Ascending aorta (tissue), 2 donors: ENCODE results near the gene LRRC47. TPM values are rescaled to one million over a fixed set of nuclear protein-coding genes. Genes with fewer than 3 reads are reported as not detected.

Experiments used
- DNase-seq, 2 donors: peaks; one replicate each; pipeline ENCODE4 v3.0.0-alpha.2; 2019; ENCODE audit warnings: low spot score in 2 of 2
- H3K27ac ChIP-seq, 2 donors: fragments of 200-600 bp; sonication (generic); one replicate each; pipeline ENCODE4 v1.5.1; 2016 to 2017; ENCODE audit warnings: mild to moderate bottlenecking in 1 of 2
- H3K27me3 ChIP-seq: fragments of 200-600 bp; sonication (generic); one replicate; pipeline ENCODE4 v1.5.1; 2017
- H3K36me3 ChIP-seq, 2 donors: fragments of 200-600 bp; sonication (generic); one replicate each; pipeline ENCODE4 v1.5.1; 2016
- H3K4me1 ChIP-seq, 2 donors: fragments of 200-600 bp; sonication (generic); one replicate each; pipeline ENCODE4 v1.5.1; 2016 to 2017; ENCODE audit warnings: mild to moderate bottlenecking in 1 of 2
- H3K4me3 ChIP-seq, 2 donors: fragments of 200-600 bp; sonication (generic); one replicate each; pipeline ENCODE4 v1.5.1; 2016 to 2017; ENCODE audit warnings: mild to moderate bottlenecking in 1 of 2
- H3K9me3 ChIP-seq, 2 donors: fragments of 200-600 bp; sonication (generic); one replicate each; pipeline ENCODE4 v1.5.1; 2016
- CTCF ChIP-seq, 3 experiments: fragments of 200-600 bp in 2 of 3; fragments of 450-650 bp in 1 of 3; sonication (generic) in 2 of 3; IDR thresholded peaks; one replicate each; pipeline ENCODE4 v1.5.1; 2016 to 2019; ENCODE audit warnings: antibody characterized with exemption in 3 of 3, mild to moderate bottlenecking in 1 of 3, moderate library complexity in 1 of 3
- intact Hi-C: fragments of 100-400 bp; cut with DNase I; formaldehyde crosslinking; loops from one replicate; pipeline ENCODE4 v1.15.1; 2023
- total RNA-seq: library from RNA; depleted of rRNA; stranded (reverse); fragments of >200 nt; gene quantifications from one replicate; pipeline ENCODE4 v1.1.0, GENCODE V29; 2016

The LRRC47 gene
- total RNA-seq, 1 donor from 2014 or later = 41.5 TPM

GRCh38 chr1:3790952-3791351 lies 5.3 kb downstream of the LRRC47 start:
- H3K27ac ChIP-seq = no peak overlapping the region
- H3K36me3 ChIP-seq = peaks cover 18 to 33% of the 10 kb centered on the region in 2 donors
- no peak overlapping the region for H3K4me3 ChIP-seq
- H3K27me3 ChIP-seq = no peaks in the 10 kb centered on the region
- no peaks in the 10 kb centered on the region for H3K9me3 ChIP-seq
- H3K4me1 ChIP-seq = peaks cover 20 to 24% of the 10 kb centered on the region in 2 donors
- intact Hi-C loops = no loop called here
- TF ChIP-seq CTCF (IDR thresholded peaks at IDR 0.05) = no peak
- no peak for DNase-seq

- peaks cover 21 to 38% of the 10 kb centered on the region in 2 donors for H3K36me3 ChIP-seq
- intact Hi-C loops = no loop called here
- DNase-seq = no peak
Measured at GRCh38 chr1:3790500-3790923, 5.8 kb downstream of the LRRC47 start.

GRCh38 chr1:3789421-3790300 lies 6.6 kb downstream of the LRRC47 start:
- Histone ChIP-seq H3K27me3 (no peaks in the 10 kb centered on the region), H3K9me3 (no peaks in the 10 kb centered on the region), H3K4me1 (peaks cover 11 to 13% of the 10 kb centered on the region in 2 donors), H3K27ac (no peak overlapping the region), H3K4me3 (no peak overlapping the region), H3K36me3 (peaks cover 30 to 46% of the 10 kb centered on the region in 2 donors)
- no peak for DNase-seq
- TF ChIP-seq CTCF (IDR thresholded peaks at IDR 0.05) = no peak
- intact Hi-C loops = no loop called here

More at GRCh38 chr1:3790500-3790923, 5.8 kb downstream of the LRRC47 start:
- no peak overlapping the region for H3K27ac ChIP-seq
- no peak for TF ChIP-seq CTCF (IDR thresholded peaks at IDR 0.05)
- H3K4me3 ChIP-seq = no peak overlapping the region
- H3K4me1 ChIP-seq = peaks cover 18 to 21% of the 10 kb centered on the region in 2 donors
- no peaks in the 10 kb centered on the region for H3K27me3 ChIP-seq
- H3K9me3 ChIP-seq = no peaks in the 10 kb centered on the region

- H3K4me1 ChIP-seq = peaks cover 3 to 5% of the 10 kb centered on the region in 2 donors
- TF ChIP-seq CTCF (IDR thresholded peaks at IDR 0.05) = no peak
- DNase-seq = no peak
- peaks cover 38 to 54% of the 10 kb centered on the region in 2 donors for H3K36me3 ChIP-seq
- no peak overlapping the region for H3K27ac ChIP-seq
- no peaks in the 10 kb centered on the region for H3K27me3 ChIP-seq
- intact Hi-C loops = no loop called here
- H3K4me3 ChIP-seq = no peak overlapping the region
- H3K9me3 ChIP-seq = no peaks in the 10 kb centered on the region
Measured at GRCh38 chr1:3788756-3789420, 7.4 kb downstream of the LRRC47 start.

GRCh38 chr1:3787745-3788605 lies 8.3 kb downstream of the LRRC47 start:
- Histone ChIP-seq H3K4me1 (no peaks in the 10 kb centered on the region), H3K27me3 (no peaks in the 10 kb centered on the region), H3K9me3 (no peaks in the 10 kb centered on the region), H3K4me3 (no peak overlapping the region), H3K36me3 (peaks cover 47 to 63% of the 10 kb centered on the region in 2 donors), H3K27ac (no peak overlapping the region)
- TF ChIP-seq CTCF (IDR thresholded peaks at IDR 0.05) = no peak
- no peak for DNase-seq
- intact Hi-C loops = no loop called here
